ENCODE results near the gene MYO18B.

MYO18B gene

DNA sequence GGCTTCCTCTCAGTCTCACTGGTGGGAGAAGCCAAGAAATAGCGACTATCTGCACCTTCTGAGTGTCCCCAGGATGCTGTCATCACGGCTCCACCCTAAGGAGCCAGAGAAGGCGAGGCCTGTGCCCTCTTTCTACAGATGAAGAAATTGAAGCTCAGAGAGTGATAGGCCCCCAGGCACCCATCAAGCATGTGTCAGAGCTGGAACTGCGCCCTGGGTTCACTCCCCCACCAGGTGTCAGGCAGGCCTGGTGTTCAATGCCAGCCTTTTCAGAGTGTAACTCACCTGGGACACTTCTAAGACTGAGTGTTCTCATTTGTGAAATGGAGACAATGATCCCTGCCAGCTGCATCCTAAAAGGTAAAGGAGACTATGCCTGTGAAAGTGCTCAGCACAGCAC lies 299.9 kb downstream of the MYO18B start:
- no peak overlapping the region for H3K9ac ChIP-seq (ENCODE audit: low read length)
- no peaks in the 10 kb centered on the region for H3K36me3 ChIP-seq (ENCODE audit: control insufficient read depth, insufficient read depth, low read length, severe bottlenecking)
- H3K4me3 ChIP-seq (ENCODE audit: low read length), result no peak overlapping the region
- DNase-seq (ENCODE audit: low read depth), result no peak
- H3K9me3 ChIP-seq (ENCODE audit: control insufficient read depth, low read length), result no peaks in the 10 kb centered on the region
- H3K27me3 ChIP-seq (replicated peaks; ENCODE audit: control insufficient read depth, insufficient read depth, low read length), result no peaks in the 10 kb centered on the region
- H3K4me1 ChIP-seq (ENCODE audit: control insufficient read depth, insufficient read depth, low read length), result no peaks in the 10 kb centered on the region

DNA sequence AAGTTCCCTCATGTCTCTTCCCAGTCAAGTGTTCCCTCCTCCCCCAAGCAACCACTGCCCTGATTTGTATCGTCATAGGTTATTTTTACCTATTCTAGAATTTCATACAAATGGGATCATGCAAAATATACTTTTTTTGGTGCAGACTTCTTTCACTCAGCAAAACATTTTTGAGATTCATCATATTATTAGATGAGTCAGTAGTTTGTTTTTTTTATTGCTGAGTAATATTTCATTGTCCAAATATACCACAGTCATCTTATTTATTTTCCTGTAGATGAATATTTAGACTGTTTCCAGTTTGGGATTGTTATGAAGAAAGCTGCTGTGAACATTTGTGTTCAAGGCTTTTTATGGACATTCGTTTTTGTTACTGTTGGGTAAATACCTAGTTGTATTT lies 301.0 kb downstream of the MYO18B start:
- no peaks in the 10 kb centered on the region for H3K27me3 ChIP-seq (replicated peaks; ENCODE audit: control insufficient read depth, insufficient read depth, low read length)
- H3K4me1 ChIP-seq (ENCODE audit: control insufficient read depth, insufficient read depth, low read length), result no peaks in the 10 kb centered on the region
- H3K9ac ChIP-seq (ENCODE audit: low read length), result no peak overlapping the region
- DNase-seq (ENCODE audit: low read depth), result no peak
- H3K36me3 ChIP-seq (ENCODE audit: control insufficient read depth, insufficient read depth, low read length, severe bottlenecking), result no peaks in the 10 kb centered on the region
- no peaks in the 10 kb centered on the region for H3K9me3 ChIP-seq (ENCODE audit: control insufficient read depth, low read length)
- H3K4me3 ChIP-seq (ENCODE audit: low read length), result no peak overlapping the region

DNA sequence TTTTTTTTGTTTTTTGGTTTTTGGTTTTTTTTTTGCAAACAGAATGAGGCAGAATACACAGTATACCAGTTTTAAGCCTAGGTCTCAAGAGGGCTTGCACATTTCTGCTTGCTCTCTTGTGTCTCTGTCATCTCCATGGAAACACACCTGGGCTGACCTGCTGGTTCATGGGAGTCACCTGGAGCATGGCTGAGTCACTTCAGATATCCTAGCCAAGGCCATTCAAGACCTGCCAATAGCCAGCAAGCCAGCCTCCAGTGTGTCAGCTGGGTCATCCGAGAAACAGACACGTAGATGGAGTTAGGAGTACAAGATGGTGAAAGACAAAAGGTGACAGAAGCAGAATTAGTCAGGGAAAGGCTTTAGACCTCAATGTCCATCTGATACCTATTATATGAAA lies 303.1 kb downstream of the MYO18B start:
- Histone ChIP-seq H3K4me3 (ENCODE audit: low read length) (no peak overlapping the region), H3K9me3 (ENCODE audit: control insufficient read depth, low read length) (no peaks in the 10 kb centered on the region), H3K36me3 (ENCODE audit: control insufficient read depth, insufficient read depth, low read length, severe bottlenecking) (no peaks in the 10 kb centered on the region), H3K27me3 (replicated peaks; ENCODE audit: control insufficient read depth, insufficient read depth, low read length) (no peaks in the 10 kb centered on the region), H3K4me1 (ENCODE audit: control insufficient read depth, insufficient read depth, low read length) (no peaks in the 10 kb centered on the region), H3K9ac (ENCODE audit: low read length) (no peak overlapping the region)
- DNase-seq (ENCODE audit: low read depth), result no peak

DNA sequence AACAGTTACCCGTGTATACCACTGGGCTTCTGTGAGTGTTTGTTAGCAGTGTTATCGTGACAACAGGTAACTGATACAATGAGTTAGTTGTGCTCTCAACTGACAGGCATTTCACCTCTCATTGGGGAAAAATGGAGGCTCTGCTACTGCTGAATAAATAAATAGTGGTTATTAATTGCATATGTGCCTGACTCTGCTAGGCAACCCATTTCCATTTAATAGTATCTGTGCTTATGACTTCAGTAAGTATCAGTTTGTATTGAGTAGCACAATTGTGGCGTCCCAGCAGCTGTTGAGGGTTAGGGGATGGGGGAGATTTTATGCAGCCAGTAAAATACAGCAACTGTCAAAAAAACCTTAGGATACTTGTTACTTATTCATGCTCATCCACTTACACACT lies 303.9 kb downstream of the MYO18B start:
- DNase-seq (ENCODE audit: low read depth), result no peak
- Histone ChIP-seq H3K36me3 (ENCODE audit: control insufficient read depth, insufficient read depth, low read length, severe bottlenecking) (no peaks in the 10 kb centered on the region), H3K27me3 (replicated peaks; ENCODE audit: control insufficient read depth, insufficient read depth, low read length) (no peaks in the 10 kb centered on the region), H3K4me3 (ENCODE audit: low read length) (no peak overlapping the region), H3K9me3 (ENCODE audit: control insufficient read depth, low read length) (no peaks in the 10 kb centered on the region), H3K4me1 (ENCODE audit: control insufficient read depth, insufficient read depth, low read length) (no peaks in the 10 kb centered on the region), H3K9ac (ENCODE audit: low read length) (no peak overlapping the region)

DNA sequence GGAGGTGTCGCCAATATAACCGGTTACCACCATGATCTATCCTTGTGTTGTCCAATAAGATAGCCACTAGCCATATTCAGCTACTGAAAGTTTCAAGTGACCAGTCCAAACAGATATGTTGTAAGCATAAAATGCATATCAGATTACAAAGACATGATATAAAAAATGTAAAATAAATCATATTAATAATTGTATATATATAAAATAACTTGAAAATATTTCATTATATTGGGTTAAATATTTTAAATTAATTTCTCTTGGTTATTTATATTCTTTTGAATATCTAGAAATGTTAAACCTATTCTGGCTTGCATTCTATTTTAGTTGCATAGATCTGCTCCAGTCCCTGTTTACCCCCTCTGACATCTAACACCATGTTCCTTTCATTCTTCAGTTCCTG lies 305.5 kb downstream of the MYO18B start:
- H3K36me3 ChIP-seq (ENCODE audit: control insufficient read depth, insufficient read depth, low read length, severe bottlenecking), result no peaks in the 10 kb centered on the region
- no peak overlapping the region for H3K9ac ChIP-seq (ENCODE audit: low read length)
- H3K4me1 ChIP-seq (ENCODE audit: control insufficient read depth, insufficient read depth, low read length), result no peaks in the 10 kb centered on the region
- no peaks in the 10 kb centered on the region for H3K9me3 ChIP-seq (ENCODE audit: control insufficient read depth, low read length)
- DNase-seq (ENCODE audit: low read depth), result no peak
- no peaks in the 10 kb centered on the region for H3K27me3 ChIP-seq (replicated peaks; ENCODE audit: control insufficient read depth, insufficient read depth, low read length)
- H3K4me3 ChIP-seq (ENCODE audit: low read length), result no peak overlapping the region

DNA sequence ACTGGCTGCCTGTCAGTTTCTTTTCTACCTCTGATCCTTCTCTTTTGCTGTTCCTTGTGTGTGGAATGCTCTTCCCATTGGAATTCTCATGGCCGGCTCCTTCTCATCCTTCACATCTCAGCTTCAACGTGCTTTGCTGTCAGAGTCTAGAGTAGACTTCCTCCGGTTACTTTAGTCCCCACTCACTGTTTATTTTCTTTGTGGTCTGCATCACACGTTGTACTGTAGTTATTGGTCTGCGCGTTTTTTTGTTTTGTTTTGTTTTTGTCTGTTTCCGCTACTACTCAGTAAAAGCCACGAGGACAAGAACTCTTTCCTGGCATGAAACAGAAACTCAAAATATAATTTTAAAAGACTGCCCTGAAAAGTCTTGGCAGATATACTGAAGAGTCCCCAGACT lies 305.9 kb downstream of the MYO18B start:
- no peak overlapping the region for H3K9ac ChIP-seq (ENCODE audit: low read length)
- H3K4me3 ChIP-seq (ENCODE audit: low read length), result no peak overlapping the region
- no peaks in the 10 kb centered on the region for H3K27me3 ChIP-seq (replicated peaks; ENCODE audit: control insufficient read depth, insufficient read depth, low read length)
- H3K4me1 ChIP-seq (ENCODE audit: control insufficient read depth, insufficient read depth, low read length), result no peaks in the 10 kb centered on the region
- H3K36me3 ChIP-seq (ENCODE audit: control insufficient read depth, insufficient read depth, low read length, severe bottlenecking), result no peaks in the 10 kb centered on the region
- no peaks in the 10 kb centered on the region for H3K9me3 ChIP-seq (ENCODE audit: control insufficient read depth, low read length)
- DNase-seq (ENCODE audit: low read depth), result no peak

DNA sequence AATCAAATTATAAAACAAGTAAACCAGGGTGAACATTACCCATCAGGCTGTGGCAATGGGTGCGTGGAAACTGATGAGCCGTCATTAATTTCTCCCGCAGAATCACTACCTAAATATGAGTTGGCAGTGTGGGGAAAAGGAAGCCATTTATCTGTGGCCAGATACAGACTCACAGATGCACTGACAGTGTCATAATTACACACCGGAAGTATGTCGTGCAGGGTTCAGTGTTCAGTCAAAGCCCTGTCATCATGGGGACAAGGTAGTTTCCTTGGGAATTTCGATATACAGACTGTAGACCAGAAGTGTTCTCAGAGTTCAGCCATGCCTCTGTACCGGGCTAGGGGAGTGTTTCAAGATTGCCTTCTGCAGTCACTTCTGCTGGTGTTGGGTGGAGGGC lies 308.1 kb downstream of the MYO18B start:
- Histone ChIP-seq H3K9ac (ENCODE audit: low read length) (no peak overlapping the region), H3K4me1 (ENCODE audit: control insufficient read depth, insufficient read depth, low read length) (no peaks in the 10 kb centered on the region), H3K9me3 (ENCODE audit: control insufficient read depth, low read length) (no peaks in the 10 kb centered on the region), H3K36me3 (ENCODE audit: control insufficient read depth, insufficient read depth, low read length, severe bottlenecking) (no peaks in the 10 kb centered on the region), H3K27me3 (replicated peaks; ENCODE audit: control insufficient read depth, insufficient read depth, low read length) (peaks cover 7% of the 10 kb centered on the region), H3K4me3 (ENCODE audit: low read length) (no peak overlapping the region)
- no peak for DNase-seq (ENCODE audit: low read depth)

DNA sequence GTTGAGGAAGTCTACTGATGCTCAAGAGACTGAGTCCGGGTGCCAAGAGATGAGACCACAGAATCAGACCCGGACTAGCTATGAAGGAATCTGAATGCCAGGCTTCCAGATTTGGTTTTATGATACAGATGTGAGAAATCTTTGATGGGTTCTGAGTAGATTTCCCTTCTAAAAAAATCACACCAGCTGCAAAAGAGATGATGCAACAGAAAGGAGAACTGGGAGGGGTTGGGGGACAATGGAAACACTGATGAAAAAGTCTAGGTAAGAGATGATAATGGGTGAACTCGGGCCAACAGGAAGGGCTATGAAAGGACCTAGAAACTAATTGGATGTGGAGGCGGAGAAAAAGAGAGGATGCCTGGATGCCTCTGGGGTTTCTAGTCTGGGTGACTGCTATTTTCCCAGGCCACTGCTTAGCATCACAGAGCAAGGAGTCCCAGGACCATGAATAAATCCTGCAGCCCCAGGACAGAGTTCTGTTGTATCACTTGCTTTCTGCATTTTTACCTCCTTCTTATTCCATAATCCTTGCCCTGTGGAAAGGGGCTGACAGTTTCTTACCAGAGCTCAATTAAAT lies 311.8 kb downstream of the MYO18B start:
- Histone ChIP-seq H3K27me3 (replicated peaks; ENCODE audit: control insufficient read depth, insufficient read depth, low read length) (peaks cover 7% of the 10 kb centered on the region), H3K36me3 (ENCODE audit: control insufficient read depth, insufficient read depth, low read length, severe bottlenecking) (no peaks in the 10 kb centered on the region), H3K9ac (ENCODE audit: low read length) (no peak overlapping the region), H3K4me3 (ENCODE audit: low read length) (no peak overlapping the region), H3K9me3 (ENCODE audit: control insufficient read depth, low read length) (no peaks in the 10 kb centered on the region), H3K4me1 (ENCODE audit: control insufficient read depth, insufficient read depth, low read length) (no peaks in the 10 kb centered on the region)
- no peak for DNase-seq (ENCODE audit: low read depth)

DNA sequence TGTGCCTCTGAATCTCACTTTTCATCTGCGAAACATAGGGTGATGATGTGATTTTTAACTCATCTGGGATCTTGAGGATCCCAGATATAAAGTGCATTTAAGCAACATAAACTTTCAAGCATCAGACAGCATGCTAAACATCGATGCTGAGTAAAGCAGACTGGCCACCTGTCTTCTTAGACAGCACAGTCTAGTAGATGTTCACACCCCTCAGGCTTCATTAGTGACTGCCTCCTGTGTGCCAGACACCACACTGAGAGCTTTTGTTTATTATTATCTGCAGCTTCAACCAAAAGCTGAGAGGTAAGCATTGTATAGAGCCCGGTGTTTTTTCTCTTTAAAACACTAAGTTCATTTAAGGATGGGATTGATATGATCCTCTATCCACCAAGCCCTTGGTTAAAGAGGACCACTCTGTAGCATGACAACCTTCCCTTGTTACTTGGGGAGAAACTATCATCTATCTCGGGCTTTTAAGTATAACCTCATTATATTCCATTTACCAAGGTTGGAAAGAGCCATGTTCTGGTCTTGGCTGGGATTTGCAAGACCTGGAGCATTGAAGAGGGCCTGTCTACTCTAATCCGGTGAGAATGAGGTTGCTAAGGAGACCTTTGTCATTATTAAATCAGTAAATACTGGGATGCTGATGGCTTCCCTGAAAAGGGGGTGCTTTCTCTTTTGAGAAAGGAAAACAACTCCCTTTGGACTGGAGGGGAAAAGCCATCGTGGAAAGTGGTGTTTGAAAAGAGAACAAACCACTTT lies 313.0 kb downstream of the MYO18B start:
- Histone ChIP-seq H3K9me3 (ENCODE audit: control insufficient read depth, low read length) (no peaks in the 10 kb centered on the region), H3K4me1 (ENCODE audit: control insufficient read depth, insufficient read depth, low read length) (no peaks in the 10 kb centered on the region), H3K36me3 (ENCODE audit: control insufficient read depth, insufficient read depth, low read length, severe bottlenecking) (no peaks in the 10 kb centered on the region), H3K27me3 (replicated peaks; ENCODE audit: control insufficient read depth, insufficient read depth, low read length) (peaks cover 10% of the 10 kb centered on the region), H3K9ac (ENCODE audit: low read length) (no peak overlapping the region), H3K4me3 (ENCODE audit: low read length) (no peak overlapping the region)
- no peak for DNase-seq (ENCODE audit: low read depth)

DNA sequence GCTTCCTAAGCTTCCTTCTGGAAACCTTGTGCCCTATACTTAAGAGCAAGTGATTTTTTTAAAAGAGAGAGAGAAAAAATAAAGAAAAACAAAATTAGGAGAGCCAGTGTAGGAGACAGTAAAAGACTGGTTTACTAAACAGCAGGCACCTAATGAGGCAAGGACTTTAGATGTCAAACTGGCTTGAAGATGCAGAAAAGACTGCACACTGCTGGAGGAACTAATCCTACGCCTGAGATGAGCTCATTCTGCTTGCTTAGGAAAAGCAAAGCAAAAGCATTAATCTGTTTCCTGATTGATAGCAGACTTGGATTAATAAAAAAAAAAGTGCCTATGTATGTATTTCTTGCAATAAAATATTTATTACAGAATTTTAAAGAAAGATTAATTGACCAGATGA lies 313.7 kb downstream of the MYO18B start:
- Histone ChIP-seq H3K9ac (ENCODE audit: low read length) (no peak overlapping the region), H3K27me3 (replicated peaks; ENCODE audit: control insufficient read depth, insufficient read depth, low read length) (peaks cover 10% of the 10 kb centered on the region), H3K36me3 (ENCODE audit: control insufficient read depth, insufficient read depth, low read length, severe bottlenecking) (no peaks in the 10 kb centered on the region), H3K4me1 (ENCODE audit: control insufficient read depth, insufficient read depth, low read length) (no peaks in the 10 kb centered on the region), H3K4me3 (ENCODE audit: low read length) (no peak overlapping the region), H3K9me3 (ENCODE audit: control insufficient read depth, low read length) (no peaks in the 10 kb centered on the region)
- DNase-seq (ENCODE audit: low read depth), result no peak

DNA sequence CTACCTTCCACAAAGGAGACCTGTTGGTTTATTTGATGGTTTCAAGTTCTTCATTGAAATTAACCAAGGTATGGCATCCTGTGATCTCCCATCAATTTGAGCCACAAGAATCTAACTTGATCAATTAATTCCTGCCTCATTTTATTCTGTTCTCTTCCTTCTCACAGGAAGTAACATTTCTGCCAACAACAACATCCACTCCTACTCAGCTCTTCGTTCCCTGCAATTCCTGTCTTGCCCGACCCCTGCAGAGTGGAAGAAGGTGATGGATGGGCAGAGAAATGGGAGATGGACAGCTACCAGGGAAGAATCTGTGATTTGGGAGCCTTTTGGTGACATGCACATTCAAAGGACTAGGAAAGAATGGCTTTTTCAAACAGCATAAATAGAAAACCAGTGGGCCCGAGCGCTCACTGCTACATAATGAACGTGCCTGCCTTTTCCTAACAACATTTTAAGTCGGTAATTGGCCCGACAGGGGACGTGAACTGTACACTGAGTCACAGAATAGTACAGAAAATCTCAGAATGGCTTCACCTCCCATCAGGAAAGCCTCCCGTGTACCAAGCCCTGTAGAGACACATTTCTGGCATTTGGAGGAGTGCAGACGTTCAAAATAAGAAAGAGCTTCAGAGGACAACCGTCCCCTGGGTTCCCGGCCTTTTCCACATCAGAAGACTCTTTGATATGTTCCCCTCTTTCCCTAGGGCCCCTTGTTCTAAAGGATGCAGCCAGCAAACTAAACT lies 314.6 kb downstream of the MYO18B start:
- Histone ChIP-seq H3K4me3 (ENCODE audit: low read length) (no peak overlapping the region), H3K27me3 (replicated peaks; ENCODE audit: control insufficient read depth, insufficient read depth, low read length) (peaks cover 10% of the 10 kb centered on the region), H3K36me3 (ENCODE audit: control insufficient read depth, insufficient read depth, low read length, severe bottlenecking) (no peaks in the 10 kb centered on the region), H3K4me1 (ENCODE audit: control insufficient read depth, insufficient read depth, low read length) (no peaks in the 10 kb centered on the region), H3K9ac (ENCODE audit: low read length) (no peak overlapping the region), H3K9me3 (ENCODE audit: control insufficient read depth, low read length) (no peaks in the 10 kb centered on the region)
- no peak for DNase-seq (ENCODE audit: low read depth)

Measured in adipocyte (in vitro differentiated cells).